H1 (cell line): Measurements from ENCODE around the gene FAM209A. TPM values are rescaled to one million over a fixed set of nuclear protein-coding genes. Genes with fewer than 3 reads are reported as not detected.

Source experiments
- ATF2 ChIP-seq: IDR thresholded peaks from 2 replicates; pipeline ENCODE4 v1.6.1; 2012; ENCODE audit warnings: low read length, inconsistent platforms
- CHD1 ChIP-seq: IDR thresholded peaks from 2 replicates; pipeline ENCODE4 v1.6.1; 2012; ENCODE audit warnings: low read depth, low read length, improper control_type of control experiment
- CHD2 ChIP-seq: IDR thresholded peaks from 2 replicates; pipeline ENCODE4 v1.6.1; 2012; ENCODE audit warnings: low read length, improper control_type of control experiment
- CHD7 ChIP-seq: fragments of 300-600 bp; sonication (generic); IDR thresholded peaks from 2 replicates; pipeline ENCODE4 v1.7.1; 2012; ENCODE audit warnings: low read length, moderate library complexity, mild to moderate bottlenecking, inconsistent platforms; ENCODE audit not compliant: insufficient replicate concordance
- JUND ChIP-seq: IDR thresholded peaks from 2 replicates; pipeline ENCODE4 v1.6.1; 2011; ENCODE audit warnings: mild to moderate bottlenecking, improper control_type of control experiment, low read length
- RBBP5 ChIP-seq: IDR thresholded peaks from 2 replicates; pipeline ENCODE4 v1.7.1; 2012; ENCODE audit warnings: low read depth, mild to moderate bottlenecking, inconsistent platforms, low read length, moderate library complexity, borderline replicate concordance
- SAP30 ChIP-seq: fragments of 300-600 bp; sonication (generic); IDR thresholded peaks from 2 replicates; pipeline ENCODE4 v1.7.1; 2012; ENCODE audit warnings: low read length, moderate library complexity, mild to moderate bottlenecking, inconsistent platforms; ENCODE audit not compliant: insufficient read depth, insufficient replicate concordance
- SIN3A ChIP-seq, 2 experiments: IDR thresholded peaks in 1 of 2; conservative IDR thresholded peaks in 1 of 2; 2 replicates each; pipeline ENCODE4 v1.6.1; 2011 to 2012; ENCODE audit warnings: low read length in 2 of 2, improper control_type of control experiment in 1 of 2, low read depth in 1 of 2, mild to moderate bottlenecking in 1 of 2
- SP4 ChIP-seq: IDR thresholded peaks from 2 replicates; pipeline ENCODE4 v1.6.1; 2012; ENCODE audit warnings: low read length, inconsistent platforms
- TCF12 ChIP-seq: IDR thresholded peaks from 2 replicates; pipeline ENCODE4 v1.6.1; 2011; ENCODE audit warnings: low read depth, mild to moderate bottlenecking, low read length
- TEAD4 ChIP-seq: IDR thresholded peaks from 2 replicates; pipeline ENCODE4 v1.6.1; 2012; ENCODE audit warnings: low read depth, low read length, inconsistent platforms, mixed read lengths
- polyA plus RNA-seq, 7 experiments: library from polyadenylated mRNA; depleted of rRNA in 3 of 7; stranded (reverse) in 5 of 7; unstranded in 2 of 7; fragments of >200 nt in 5 of 7; fragments of 200-250 nt in 2 of 7; gene quantifications; 1 replicate in 5 of 7; 2 replicates in 1 of 7; 4 replicates in 1 of 7; pipeline versions ENCODE4 v1.2.1 to v1.2.3, GENCODE V29; 2011 to 2013; ENCODE audit warnings: missing spikeins in 2 of 7, mixed read lengths in 2 of 7
- total RNA-seq: library from RNA; stranded (reverse); fragmentation: NEBNext Ultra II Directional; extraction: Animal tissue kit (Norgen Biotek cat#: 25700); gene quantifications from 2 replicates; pipeline ENCODE4 v1.2.1, GENCODE V29; 2021

FAM209A gene
- total and polyA plus RNA-seq, 2 of the 8 experiments (the other 6 are each of a cell fraction or from before 2014, with no cell fraction given): 0.15 TPM; not detected in 1

GRCh38 chr20:56520180-56520579 lies 4.4 kb upstream of the FAM209A start (continued):
- TF ChIP-seq CHD7 (no peak), TEAD4 (no peak), JUND (no peak), CHD1 (no peak), TCF12 (no peak), RBBP5 (no peak), CHD2 (no peak), SIN3A (conservative IDR thresholded peaks at IDR 0.05 in 1 of 2, IDR thresholded peaks at IDR 0.05 in 1 of 2; ENCODE audit: low read depth in 1 of 2, low read length in 2 of 2) (no peak), SAP30 (no peak), SP4 (no peak), ATF2 (no peak)
